Sigmoid colon (tissue), 7 donors: ENCODE measurements around the gene EIF4E2. TPM values are rescaled to one million over a fixed set of nuclear protein-coding genes. Genes with fewer than 3 reads are reported as not detected.

Experiments
- DNase-seq: peaks from one replicate; pipeline ENCODE4 v3.0.0-alpha.2; 2019
- H3K27ac ChIP-seq, 4 donors: fragments of 200-600 bp; sonication (generic); one replicate each; pipeline ENCODE4 v1.5.1; 2016 to 2019; ENCODE audit warnings: mild to moderate bottlenecking in 1 of 4
- H3K27me3 ChIP-seq, 3 donors: fragments of 200-600 bp; sonication (generic); one replicate each; pipeline ENCODE4 v1.5.1; 2019; ENCODE audit warnings: mild to moderate bottlenecking in 1 of 3
- H3K36me3 ChIP-seq, 4 donors: fragments of 200-600 bp; sonication (generic); one replicate each; pipeline ENCODE4 v1.5.1; 2016 to 2019
- H3K4me1 ChIP-seq, 4 donors: fragments of 200-600 bp; sonication (generic); one replicate each; pipeline ENCODE4 v1.5.1; 2017 to 2019
- H3K4me3 ChIP-seq, 4 donors: fragments of 200-600 bp; sonication (generic); one replicate each; pipeline ENCODE4 v1.5.1; 2017 to 2019; ENCODE audit warnings: mild to moderate bottlenecking in 2 of 4, moderate library complexity in 1 of 4
- H3K9me3 ChIP-seq, 4 donors: fragments of 200-600 bp in 3 of 4; sonication (generic) in 3 of 4; one replicate each; pipeline versions ENCODE4 v1.5.1 to v1.6.1; 2013 to 2019
- CTCF ChIP-seq, 4 experiments: fragments of 450-650 bp in 3 of 4; fragments of 200-600 bp in 1 of 4; IDR thresholded peaks; one replicate each; pipeline ENCODE4 v1.5.1; 2016 to 2019; ENCODE audit warnings: antibody characterized with exemption in 4 of 4, mild to moderate bottlenecking in 3 of 4, moderate library complexity in 2 of 4
- EP300 ChIP-seq, 4 donors: sonication (generic); formaldehyde crosslinking; IDR thresholded peaks; one replicate each; pipeline ENCODE4 v1.6.1; 2017; ENCODE audit warnings: antibody characterized with exemption in 4 of 4
- POLR2A ChIP-seq, 2 donors: fragments of 450-650 bp; IDR thresholded peaks; one replicate each; pipeline ENCODE4 v1.6.1; 2016; ENCODE audit warnings: antibody characterized with exemption in 2 of 2, mild to moderate bottlenecking in 2 of 2, moderate library complexity in 2 of 2
- POLR2AphosphoS5 ChIP-seq, 4 donors: sonication (generic); formaldehyde crosslinking; IDR thresholded peaks; one replicate each; pipeline ENCODE4 v1.6.1; 2017; ENCODE audit warnings: antibody characterized with exemption in 4 of 4
- WGBS, 2 donors: extraction: QIAGEN DNeasy Blood & Tissue Kit; methylation state at CpG; one replicate each; pipeline ENCODE4 v1.1.7; 2013; 5-methylcytosine and 5-hydroxymethylcytosine counted together
- intact Hi-C: fragments of 100-400 bp; cut with DNase I; formaldehyde crosslinking; loops from one replicate; pipeline ENCODE4 v1.15.1; 2023
- polyA plus RNA-seq, 3 donors: library from polyadenylated mRNA; stranded (reverse); fragments of 200-250 nt; gene quantifications; one replicate each; pipeline ENCODE4 v1.2.3, GENCODE V29; 2013
- total RNA-seq, 4 donors: library from RNA; depleted of rRNA; stranded (reverse); fragments of >200 nt; gene quantifications; one replicate each; pipeline ENCODE4 v1.1.0, GENCODE V29; 2016
- donor health status: healthy with polysubstance abuse.
- donor health status: Bipolar disorder and iron deficiency.
- donor health status: healthy.

EIF4E2 gene
- total and polyA plus RNA-seq, 7 donors, result 42.5 to 131 (median 55.1) TPM

- DNase-seq, result peak; percentile 36
- WGBS, 2 donors, result 91 to 92% methylated on average over 8 of the region's 8 CpGs
- no peaks in the 10 kb centered on the region for H3K27me3 ChIP-seq
- no peak overlapping the region for H3K4me3 ChIP-seq
- H3K9me3 ChIP-seq, result no peaks in the 10 kb centered on the region
- peak overlapping the region in 2 of 4 donors; percentile 75 to 76 for H3K27ac ChIP-seq
- no peak for TF ChIP-seq EP300 (IDR thresholded peaks at IDR 0.05)
- TF ChIP-seq CTCF (IDR thresholded peaks at IDR 0.05), result no peak
- TF ChIP-seq POLR2AphosphoS5 (IDR thresholded peaks at IDR 0.05), result no peak
- no peak for TF ChIP-seq POLR2A (IDR thresholded peaks at IDR 0.05)
- intact Hi-C loops, result no loop called here
- H3K36me3 ChIP-seq, result peaks cover 0 to 15% (median 0%) of the 10 kb centered on the region in 4 donors
- peaks cover 0 to 22% (median 19%) of the 10 kb centered on the region in 4 donors for H3K4me1 ChIP-seq
These were observed 37.5 kb downstream of the EIF4E2 start for GRCh38 chr2:232588031-232588430.

- DNase-seq, result peak; percentile 80
These were observed 38.4 kb downstream of the EIF4E2 start for GRCh38 chr2:232588680-232589585.

GRCh38 chr2:232592772-232593395, 42.4 kb downstream of the EIF4E2 start:
- intact Hi-C loops, result no loop called here
- no peaks in the 10 kb centered on the region for H3K9me3 ChIP-seq
- no peaks in the 10 kb centered on the region for H3K36me3 ChIP-seq
- H3K4me3 ChIP-seq, result no peak overlapping the region
- peak overlapping the region; percentile 44 to 68 (median 47) for H3K27ac ChIP-seq
- peaks cover 0 to 35% (median 28%) of the 10 kb centered on the region in 4 donors for H3K4me1 ChIP-seq
- TF ChIP-seq POLR2AphosphoS5 (IDR thresholded peaks at IDR 0.05) (peak in 1 of 4 donors; percentile 12), EP300 (IDR thresholded peaks at IDR 0.05) (no peak)
- DNase-seq, result no peak
- H3K27me3 ChIP-seq, result no peaks in the 10 kb centered on the region
- 17 to 79% methylated on average over 3 of the region's 3 CpGs for WGBS, 2 donors

More at GRCh38 chr2:232588680-232589585, 38.4 kb downstream of the EIF4E2 start:
- no peaks in the 10 kb centered on the region for H3K27me3 ChIP-seq
- whole genome bisulfite sequencing, 2 donors, result 25 to 72% methylated on average over 18 of the region's 18 CpGs
- TF ChIP-seq EP300 (IDR thresholded peaks at IDR 0.05) (no peak), POLR2AphosphoS5 (IDR thresholded peaks at IDR 0.05) (no peak), CTCF (IDR thresholded peaks at IDR 0.05) (no peak), POLR2A (IDR thresholded peaks at IDR 0.05) (no peak)
- intact Hi-C loops, result no loop called here
- peaks cover 0 to 31% (median 28%) of the 10 kb centered on the region in 4 donors for H3K4me1 ChIP-seq
- peaks cover 0 to 7% (median 0%) of the 10 kb centered on the region in 4 donors for H3K36me3 ChIP-seq
- peak overlapping the region; percentile 37 to 76 (median 63) for H3K27ac ChIP-seq
- no peak overlapping the region for H3K4me3 ChIP-seq
- no peaks in the 10 kb centered on the region for H3K9me3 ChIP-seq

GRCh38 chr2:232593982-232594381, 43.5 kb downstream of the EIF4E2 start:
- Histone ChIP-seq H3K4me3 (no peak overlapping the region), H3K27ac (no peak overlapping the region), H3K36me3 (no peaks in the 10 kb centered on the region), H3K9me3 (no peaks in the 10 kb centered on the region), H3K27me3 (no peaks in the 10 kb centered on the region), H3K4me1 (peaks cover 0 to 28% (median 22%) of the 10 kb centered on the region in 4 donors)
- DNase-seq, result no peak
- intact Hi-C loops, result no loop called here
- 66 to 82% methylated on average over 7 of the region's 7 CpGs for WGBS, 2 donors
- no peak for TF ChIP-seq POLR2AphosphoS5 (IDR thresholded peaks at IDR 0.05)
- TF ChIP-seq CTCF (IDR thresholded peaks at IDR 0.05), result no peak
- TF ChIP-seq POLR2A (IDR thresholded peaks at IDR 0.05), result no peak
- TF ChIP-seq EP300 (IDR thresholded peaks at IDR 0.05), result no peak
